Activated CD4-positive, CD25-positive, alpha-beta regulatory T cell (primary cell): ENCODE results near the gene RUNX1.

Experiments used
- DNase-seq, 4 experiments: peaks; one replicate each; lab custom pipeline; 2025; lab: John Stamatoyannopoulos, UW

The RUNX1 gene

DNA sequence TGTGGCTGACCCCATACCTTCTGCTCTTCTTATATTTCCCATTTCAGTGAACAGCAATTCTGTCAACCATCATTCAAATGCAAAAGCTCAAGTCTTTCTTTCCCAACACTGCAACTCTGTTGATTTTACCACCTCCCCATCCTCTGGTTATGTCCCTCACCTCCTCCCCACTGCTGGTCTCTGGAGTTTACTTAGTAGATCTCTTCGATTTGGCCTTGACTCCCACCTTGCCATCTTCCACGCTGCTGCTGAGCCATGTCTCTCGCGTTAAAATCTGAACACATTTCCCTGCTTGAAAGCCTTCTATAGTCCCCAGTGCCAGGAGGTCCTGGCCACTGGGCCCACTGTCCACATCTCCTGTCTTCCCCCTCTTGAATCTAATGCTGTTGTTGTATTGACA lies 125.5 kb downstream of the RUNX1 start:
- no peak for DNase-seq

- DNase-seq = no peak
These were observed 125.9 kb downstream of the RUNX1 start for GRCh38 chr21:34923202-34923601.

- no peak for DNase-seq
These were observed 126.6 kb downstream of the RUNX1 start for GRCh38 chr21:34922479-34922878.

- no peak for DNase-seq
These were observed 128.0 kb downstream of the RUNX1 start for GRCh38 chr21:34921151-34921550.

DNA sequence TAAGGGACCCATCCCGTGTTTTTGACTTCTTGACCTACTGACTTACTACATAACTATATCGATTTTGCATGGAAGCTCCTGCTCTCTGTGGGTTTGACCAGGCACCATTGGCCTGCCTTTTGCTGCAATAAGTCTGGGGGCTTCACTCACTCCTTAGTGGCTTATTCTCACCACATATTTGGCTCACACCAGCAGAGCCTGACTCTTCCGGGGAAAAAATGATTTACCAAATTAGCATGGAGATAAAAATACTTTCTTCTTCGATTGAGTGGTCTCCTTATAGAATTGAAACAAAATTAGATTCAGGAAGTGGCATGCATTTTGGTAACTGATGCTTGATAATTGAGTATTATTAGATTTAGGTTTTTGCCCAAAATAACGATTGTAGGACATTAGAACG lies 129.7 kb downstream of the RUNX1 start:
- no peak for DNase-seq

DNA sequence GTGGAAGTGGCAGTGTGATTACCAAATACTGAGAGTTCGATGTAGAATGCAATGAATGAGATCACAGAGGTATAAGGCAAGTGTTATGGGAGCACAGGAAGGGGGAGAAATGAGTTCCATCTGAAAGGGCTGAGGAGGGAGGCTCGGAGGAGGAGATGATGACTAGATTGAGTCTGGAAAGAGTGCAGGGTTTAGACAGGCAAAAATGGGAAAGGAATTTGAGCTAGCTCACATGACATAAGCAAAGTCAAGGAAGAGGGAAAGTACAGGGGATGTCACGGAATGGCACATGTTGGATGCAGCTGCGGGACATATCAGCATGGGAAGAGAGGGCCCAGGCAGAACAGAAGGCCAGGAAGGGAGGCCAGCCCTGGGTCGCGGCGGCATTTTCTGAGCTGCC lies 132.7 kb downstream of the RUNX1 start:
- no peak for DNase-seq

DNA sequence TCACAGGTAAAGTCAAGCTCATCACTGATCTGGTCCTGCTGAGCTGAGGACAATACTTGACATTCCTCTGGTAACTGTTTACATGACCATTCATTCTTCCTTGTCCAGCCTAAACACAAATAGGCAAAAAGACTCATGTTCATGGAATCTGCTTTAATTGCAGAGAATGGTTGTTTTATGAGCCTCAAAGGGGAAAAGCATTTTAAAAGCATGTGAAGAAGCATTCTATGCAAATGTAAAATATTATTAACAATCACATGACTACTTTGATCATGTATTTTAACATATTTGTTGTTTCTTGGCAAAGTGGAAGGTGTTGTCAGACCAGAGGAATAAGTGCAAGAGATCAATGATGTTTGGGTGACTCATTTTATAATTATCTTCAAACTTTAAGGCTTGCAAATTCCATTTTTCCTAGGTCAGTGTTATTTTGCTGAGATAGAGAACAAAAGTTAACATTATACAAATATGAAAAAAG lies 133.7 kb downstream of the RUNX1 start:
- DNase-seq = no peak

DNA sequence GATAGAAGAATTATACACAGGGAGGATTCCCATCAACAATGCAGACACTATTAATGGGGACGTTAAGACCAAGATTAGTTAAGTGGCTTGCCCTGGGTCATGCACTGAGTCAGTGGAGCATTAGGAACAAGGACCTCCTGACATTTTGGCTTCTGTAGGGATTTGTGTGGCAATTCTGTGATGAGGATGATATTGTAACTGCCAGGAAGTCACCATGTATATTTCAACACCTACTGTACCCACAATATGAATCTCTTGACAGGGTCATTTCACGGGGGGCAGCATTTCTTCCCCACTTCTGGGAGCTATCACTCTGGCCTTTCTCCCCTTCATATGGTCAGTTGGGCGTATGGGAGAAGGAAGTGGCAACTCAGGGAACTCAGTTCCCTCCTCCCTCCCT lies 134.9 kb downstream of the RUNX1 start:
- DNase-seq = no peak

DNA sequence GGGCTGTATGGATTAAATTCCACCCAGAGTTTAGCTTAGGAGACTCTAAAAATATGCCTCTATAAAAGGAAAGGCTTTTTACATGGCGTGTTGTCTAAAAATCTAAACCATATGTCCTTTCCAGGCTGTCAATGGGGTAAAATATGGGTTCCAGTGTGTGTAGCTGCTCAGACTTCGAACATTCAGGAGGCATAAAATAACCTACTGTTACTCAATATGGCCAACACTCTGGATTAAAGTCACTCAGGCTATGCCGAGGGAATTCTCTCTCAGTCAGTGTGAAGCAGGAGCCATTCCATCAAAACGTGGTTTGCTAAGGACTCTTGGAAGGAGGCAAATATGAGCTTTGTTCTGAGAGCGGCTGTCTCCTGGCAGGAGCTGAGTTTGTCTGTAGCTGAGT lies 135.3 kb downstream of the RUNX1 start:
- DNase-seq = no peak

DNA sequence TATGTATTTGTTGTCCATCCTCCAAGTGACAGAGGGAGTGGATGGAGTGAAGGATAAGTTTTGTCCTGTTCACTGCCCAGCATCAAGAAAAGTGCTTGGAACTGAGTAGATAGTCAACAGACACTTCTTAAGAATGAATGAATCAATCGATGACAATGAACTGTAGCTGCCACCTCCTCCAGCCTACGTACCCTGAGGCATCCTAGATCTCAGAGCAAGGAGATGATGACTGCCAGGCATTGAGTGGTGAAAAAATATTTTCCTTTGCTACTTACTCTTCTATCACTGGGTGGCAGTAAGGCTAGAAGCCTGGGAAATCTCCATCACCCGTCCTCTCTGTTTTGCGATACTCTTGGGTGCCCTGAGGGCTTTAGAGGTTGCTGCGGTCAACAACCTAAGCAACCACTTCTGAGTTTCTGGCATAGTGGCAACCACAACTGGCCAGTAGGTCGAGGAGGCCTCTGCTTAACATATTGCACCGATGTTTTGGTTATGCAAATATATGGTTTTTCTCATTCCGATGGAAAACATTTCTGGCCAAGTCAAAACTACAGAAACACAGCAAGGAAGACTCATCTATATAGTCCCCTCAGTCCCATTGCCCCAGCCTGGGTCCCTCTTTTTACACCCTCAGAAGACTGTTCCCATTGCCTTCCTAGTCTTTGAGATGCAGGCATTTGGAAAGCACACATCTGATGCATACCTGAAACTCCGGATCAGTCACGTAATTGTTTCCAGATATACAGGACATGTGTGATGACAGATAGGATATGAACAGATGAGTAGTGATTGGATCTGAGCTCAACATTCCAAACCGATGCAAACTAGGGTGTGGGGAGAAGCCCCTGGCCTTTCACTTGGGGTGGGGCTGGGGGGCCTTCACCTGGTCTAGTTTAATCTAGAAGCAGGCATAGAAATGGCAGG lies 136.8 kb downstream of the RUNX1 start:
- no peak for DNase-seq

- no peak for DNase-seq
These were observed 137.7 kb downstream of the RUNX1 start for GRCh38 chr21:34911360-34911759.

GRCh38 chr21:34910396-34910795 lies 138.7 kb downstream of the RUNX1 start:
- DNase-seq = no peak

- no peak for DNase-seq
These were observed 139.4 kb downstream of the RUNX1 start for GRCh38 chr21:34909492-34910292.

GRCh38 chr21:34908419-34909055 lies 140.6 kb downstream of the RUNX1 start:
- DNase-seq = no peak

GRCh38 chr21:34907461-34908418 lies 141.4 kb downstream of the RUNX1 start:
- DNase-seq = no peak

GRCh38 chr21:34906401-34906800 lies 142.7 kb downstream of the RUNX1 start:
- no peak for DNase-seq

DNA sequence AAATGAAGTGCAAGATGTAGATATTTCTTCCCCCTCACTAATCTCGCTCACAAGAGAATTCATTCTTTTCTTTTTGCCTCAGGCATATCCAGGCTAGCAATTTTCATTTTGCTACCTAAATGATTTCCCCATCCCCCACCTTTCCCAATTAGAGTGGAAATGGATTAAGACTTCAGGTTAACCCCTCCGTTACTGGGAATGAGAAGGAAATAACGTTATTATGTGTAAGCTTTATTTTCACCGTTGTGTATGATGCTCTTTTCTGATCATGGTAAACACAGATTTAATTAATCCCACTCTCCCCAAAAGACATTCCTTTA lies 143.9 kb downstream of the RUNX1 start:
- DNase-seq = no peak

- DNase-seq = no peak
These were observed 144.4 kb downstream of the RUNX1 start for GRCh38 chr21:34904526-34905217.

- no peak for DNase-seq
These were observed 148.7 kb downstream of the RUNX1 start for GRCh38 chr21:34900376-34900775.

DNA sequence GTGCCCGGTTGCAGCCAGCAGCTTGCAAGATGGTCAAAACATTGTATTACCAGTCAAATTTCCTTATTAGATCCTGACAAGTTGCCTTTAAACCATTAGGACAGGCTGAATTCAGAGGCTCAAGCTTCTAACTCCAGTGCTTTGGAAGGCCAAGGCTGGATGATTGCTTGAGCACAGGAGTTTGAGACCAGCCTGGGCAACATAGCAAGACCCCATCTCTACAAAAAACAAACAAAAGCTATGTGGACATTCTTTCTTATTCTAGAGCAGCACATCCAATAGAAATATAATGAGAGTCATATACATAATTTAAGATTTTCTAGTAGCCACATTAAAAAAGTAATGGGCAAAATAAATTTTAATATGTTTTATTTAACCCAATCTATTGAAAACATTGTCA lies 149.3 kb downstream of the RUNX1 start:
- DNase-seq = no peak

DNA sequence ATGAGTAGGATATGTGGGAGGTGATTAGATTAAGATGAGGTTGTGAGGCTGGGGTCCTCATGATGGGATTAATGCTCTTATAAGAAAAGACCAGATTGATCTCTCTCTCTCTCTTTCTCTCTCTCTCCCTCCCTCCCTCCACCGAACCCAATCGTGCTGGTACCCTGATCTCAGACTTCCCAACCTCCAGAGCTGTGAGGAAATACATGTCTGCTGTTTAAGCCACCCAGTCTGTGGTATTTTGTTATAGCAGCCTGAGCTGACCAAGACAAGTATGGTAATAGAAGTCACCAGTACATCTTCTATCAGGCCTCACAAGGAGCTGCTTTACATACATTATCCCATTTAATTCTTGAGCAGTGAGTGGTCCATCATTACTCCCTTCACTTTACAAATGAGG lies 149.8 kb downstream of the RUNX1 start:
- DNase-seq = no peak
